CD4-positive, alpha-beta T cell treated with Interleukin-10 for 1 hour (primary cell): ENCODE data around the gene MLF2.
A peak's percentile ranks its signal among the peaks of the same experiment; 100 is the strongest.
"Not testable (repeated sequence)": the region's sequence is repeated elsewhere in the genome, so short reads cannot be mapped to it uniquely, and the experiment has no call there.

ENCODE experiments used
- DNase-seq: peaks from one replicate; pipeline ENCODE4 v3.0.0-alpha.2; 2020

MLF2 gene

DNA sequence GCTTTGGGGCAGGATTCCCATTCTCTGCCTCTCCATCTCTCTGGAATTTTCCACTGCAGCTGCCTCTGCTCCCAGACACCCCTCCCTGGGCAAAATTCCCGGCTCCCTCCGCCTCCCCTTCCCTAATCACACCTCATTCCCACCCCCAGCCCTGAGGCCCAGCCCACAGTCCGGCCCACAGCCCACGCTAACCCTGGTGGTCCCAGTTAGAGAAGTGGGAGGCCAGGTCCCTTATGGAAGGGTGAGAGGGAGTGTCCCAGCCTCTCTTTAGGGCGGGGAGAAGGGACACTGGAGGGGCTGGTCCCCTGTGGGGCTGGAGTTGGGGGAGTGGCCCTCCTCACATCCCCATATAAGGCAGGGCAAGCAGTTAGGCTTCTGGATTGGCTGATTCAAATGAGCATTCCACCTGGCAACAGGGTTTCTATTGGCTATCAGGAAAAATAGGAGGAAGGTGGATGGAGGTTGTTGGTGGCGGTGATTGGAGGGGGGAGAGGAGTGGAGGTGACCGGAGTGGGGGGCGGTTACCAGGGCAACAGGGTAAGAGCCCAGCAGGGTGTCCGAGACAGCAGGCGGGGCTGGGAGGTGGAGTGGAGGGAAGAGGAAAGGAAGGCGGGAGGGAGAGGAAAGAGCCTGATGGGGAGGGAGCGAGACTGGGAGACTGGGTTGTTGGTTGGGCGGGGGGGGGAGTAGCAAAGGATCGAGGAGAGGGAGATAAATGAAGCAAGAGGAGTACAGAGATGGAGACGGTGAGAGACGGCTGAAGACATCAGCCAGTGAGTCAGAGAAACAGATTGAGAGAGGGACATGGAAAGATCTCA lies 11.3 kb upstream of the MLF2 start:
- DNase-seq, result peak; percentile 82

DNA sequence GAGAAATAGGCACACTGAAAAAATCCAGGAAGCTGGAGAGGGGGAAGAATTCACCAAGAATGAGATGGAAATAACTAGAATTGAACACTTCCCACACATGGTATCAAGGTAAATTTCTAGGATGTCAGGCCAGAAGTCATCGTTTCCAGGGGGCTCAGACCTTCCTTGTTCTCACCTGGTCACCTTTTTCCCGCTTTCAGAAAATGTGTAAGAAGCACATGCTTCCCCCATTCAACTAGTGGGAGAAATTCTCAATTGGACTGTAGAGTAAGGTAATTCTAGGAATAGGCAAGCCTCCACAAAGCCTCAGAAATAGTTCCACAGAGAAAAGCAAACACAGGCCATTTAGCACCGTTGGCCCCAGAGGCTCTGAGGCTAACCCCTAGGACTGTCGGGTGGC lies 10.4 kb upstream of the MLF2 start:
- no peak for DNase-seq

DNA sequence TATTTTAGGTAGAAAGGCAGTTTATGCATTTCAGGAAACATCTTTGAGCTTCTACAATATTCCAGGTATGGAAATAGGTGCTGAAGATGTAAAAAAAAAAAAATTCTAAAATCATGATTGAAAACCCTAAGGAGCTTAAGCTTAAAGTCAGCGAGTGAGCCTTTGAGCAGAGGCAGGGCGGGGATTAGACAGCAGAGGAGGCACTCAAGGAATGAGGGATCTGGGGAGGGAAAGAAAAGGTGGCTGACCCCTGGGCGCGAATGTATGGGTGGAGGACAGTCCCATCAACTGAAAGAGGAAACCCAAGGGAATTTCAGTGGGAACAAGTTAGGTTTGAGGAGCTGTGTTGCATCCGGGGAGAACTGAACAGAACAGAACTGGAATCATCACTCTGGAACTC lies 6.8 kb upstream of the MLF2 start:
- DNase-seq, result no peak

DNA sequence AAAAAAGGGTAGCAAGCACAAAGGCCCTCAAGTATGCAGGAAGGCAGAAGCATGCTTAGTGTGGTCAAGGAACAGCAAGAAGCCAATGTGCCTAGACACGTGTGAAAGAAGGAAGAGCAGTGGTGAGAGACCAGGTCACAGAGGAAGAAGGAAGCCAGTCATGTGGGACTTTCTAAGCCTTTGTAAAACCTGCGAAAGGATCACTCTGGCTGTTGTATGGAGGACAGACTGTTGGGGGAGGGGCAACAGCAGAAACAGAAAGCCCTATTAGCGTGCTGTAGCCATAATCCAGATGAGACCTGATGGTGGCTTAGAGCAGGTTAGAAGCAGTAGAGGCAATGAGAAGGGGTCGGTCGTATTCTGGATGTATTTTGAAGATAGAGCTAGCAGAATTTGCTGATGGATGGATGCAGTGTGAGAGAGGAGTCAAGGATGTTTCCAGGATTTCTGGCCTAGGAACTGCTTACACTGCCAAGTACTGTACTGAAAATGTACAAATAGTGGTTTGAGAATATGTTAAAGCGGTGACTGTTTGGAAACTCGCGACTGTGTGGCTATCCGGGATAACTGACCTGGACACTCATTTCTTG lies 5.7 kb upstream of the MLF2 start:
- no peak for DNase-seq

DNA sequence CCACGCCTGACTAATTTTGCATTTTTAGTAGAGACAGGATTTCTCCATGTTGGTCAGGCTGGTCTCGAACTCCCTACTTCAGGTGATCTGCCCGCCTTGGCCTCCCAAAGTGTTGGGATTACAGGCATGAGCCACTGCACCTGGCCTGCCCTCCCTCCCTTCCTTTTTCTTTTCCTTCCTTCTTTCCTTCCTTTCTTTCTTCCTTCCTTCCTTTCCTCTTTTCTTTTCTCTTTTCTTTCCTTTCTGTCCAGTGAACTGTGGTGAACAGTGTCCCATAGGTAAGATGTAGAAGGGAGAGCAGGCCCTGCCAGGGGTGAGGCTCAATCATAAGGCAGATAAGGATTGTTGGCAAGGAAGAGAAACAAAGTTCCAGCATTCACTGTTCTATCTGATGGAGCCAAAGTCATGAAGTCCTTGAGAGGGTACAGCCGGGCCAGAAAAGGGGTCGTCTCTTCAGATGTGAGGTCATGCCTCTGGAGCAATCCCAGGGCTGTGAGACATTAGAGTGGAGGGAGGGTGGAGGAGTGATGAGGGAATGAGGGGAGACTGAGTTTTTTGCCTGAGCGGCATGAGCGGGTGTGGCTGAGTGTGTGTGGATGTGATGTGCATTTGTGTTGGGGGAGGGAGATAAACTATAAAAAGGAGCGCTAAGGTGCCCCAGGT lies 4.2 kb upstream of the MLF2 start:
- no peak for DNase-seq

DNA sequence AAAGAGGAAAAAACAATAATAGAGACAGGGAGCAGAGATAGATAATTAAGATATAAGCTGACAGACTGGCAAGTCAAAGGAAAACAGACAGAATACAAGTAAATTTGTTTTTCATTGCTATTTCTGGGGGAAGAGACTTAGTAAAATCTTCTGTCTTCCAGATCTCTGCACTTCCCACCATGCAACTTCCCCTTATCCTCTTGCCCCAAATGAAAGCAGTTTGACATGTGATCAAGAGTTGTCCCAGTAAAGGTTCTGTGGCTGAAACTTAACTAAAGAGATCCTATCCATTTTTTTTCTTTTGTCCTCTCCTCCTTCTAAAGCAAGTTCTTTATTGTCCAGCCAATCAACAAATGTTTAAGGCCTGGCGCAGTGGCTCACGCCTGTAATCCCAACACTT lies 1.5 kb upstream of the MLF2 start:
- no peak for DNase-seq

DNA sequence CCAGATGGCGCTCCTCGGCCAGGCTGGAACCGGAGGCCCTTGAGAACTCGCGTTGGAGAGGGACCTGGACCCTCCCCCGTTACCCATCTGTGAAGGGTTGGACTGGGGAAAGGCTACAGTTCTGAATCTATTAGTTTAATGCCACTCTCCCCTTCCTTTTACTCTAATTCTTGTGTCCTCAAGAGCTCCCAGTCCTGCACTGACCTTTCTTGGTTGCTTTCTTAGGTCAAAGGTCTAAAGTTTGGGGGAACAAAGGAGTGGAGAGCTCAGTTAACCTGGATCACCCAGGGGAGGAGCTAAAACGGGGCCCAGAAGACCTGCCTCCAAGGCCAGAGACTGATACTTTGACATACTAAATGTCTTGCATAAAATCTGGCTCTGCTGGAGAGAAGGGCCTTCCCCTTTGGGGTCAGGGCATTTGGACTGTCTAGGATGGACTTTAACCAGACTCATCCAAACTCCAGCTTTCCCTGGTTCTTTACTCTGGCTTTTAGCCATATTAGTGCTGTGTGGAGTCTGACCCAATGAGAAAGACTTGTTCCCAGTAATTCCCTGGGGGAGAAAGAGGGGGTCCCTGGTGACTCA lies 923 bp upstream of the MLF2 start:
- DNase-seq, result no peak

DNA sequence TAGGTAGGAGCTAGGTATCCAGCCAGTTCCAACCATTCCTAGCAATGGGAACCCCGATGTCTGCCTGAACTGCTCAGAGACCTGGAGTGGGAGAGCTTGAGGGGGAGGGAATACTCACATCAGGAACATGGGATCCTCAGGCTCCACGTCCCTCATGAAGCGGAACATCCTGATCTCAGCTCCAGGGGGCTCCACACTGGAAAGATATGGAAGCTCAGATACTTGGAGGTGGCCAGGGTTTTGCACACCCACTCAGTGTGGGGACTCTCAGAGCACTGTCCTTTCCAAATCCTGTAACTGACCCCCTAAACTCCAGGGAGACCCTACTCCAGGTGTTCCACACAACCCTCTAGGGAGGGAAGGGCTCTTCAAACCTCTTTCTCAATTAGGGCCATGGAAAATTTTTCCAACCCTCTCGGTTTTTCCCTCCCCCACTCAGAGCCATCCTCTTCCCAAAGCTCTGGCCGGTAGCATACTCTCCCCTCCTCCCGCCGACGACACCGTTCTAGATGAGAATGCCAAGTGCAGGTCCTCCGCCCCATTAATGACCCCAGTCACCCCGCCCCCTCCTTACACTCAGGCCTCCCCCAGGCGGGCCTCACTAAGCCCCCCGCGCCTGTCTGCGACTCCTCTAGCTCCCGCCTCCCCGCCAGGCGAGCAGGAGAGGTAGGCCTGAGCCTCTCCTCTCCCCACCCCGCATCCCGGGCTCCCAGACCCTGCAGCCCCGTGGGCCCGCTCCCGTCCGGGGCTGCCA lies 597 bp downstream of the MLF2 start:
- DNase-seq, result no peak

DNA sequence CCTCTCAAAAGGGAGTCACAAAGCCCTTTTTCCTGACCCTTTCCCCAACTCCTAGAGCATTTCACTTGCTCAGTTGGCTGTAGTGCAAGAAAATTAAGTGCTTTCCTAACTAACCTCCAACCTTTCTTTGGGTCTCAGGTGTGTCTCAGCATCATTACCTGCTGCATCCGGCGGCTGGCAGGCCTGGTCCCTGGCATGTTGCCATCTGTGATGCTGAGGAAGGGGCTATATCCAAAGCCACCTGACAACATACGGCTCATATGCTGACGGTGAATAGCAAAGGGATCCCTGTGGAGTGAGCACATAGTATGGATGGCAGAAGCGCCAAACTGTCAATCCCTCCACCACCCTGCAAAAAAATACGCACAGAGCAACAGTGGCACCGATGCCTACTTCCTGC lies 1.2 kb downstream of the MLF2 start:
- no peak for DNase-seq

DNA sequence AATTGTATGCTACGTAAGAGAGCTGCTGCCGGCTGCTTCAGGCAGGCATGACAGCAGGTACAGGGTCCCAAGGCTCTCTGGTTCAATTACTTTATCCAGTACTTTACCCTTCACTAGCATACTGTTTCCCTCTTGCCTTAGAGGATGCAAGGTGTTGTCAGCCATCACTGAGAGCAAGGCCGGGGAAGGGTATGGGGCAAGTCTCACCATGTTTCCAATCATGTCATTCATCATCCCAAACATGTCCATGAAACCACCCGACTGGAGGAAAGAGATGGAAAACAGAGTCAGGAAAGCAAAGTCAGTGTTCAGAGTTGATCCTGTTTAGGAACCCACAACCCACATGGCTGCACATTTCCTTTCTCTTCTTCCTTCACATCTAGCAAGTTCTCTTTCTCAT lies 2.4 kb downstream of the MLF2 start:
- no peak for DNase-seq

DNA sequence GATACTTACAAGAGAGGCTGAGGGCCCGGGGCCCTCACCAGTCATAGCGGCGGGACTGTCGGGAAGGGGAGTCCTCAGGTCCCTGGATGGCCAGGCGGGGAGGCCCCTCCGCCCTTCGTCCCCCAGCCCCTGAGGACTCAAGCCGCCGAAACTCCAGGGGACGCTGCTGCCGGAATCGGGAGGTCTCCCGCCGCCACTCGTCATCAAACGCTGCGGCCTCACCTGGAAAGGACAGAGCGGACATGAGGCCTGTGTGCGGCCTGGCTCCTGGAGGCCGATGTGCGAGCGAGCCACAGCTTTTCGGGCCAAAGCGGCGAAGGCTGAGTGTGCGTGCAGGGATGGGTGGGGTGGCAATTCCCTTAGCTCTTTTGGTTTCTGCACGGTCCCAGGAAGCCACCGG lies 4.2 kb downstream of the MLF2 start:
- DNase-seq, result no peak

DNA sequence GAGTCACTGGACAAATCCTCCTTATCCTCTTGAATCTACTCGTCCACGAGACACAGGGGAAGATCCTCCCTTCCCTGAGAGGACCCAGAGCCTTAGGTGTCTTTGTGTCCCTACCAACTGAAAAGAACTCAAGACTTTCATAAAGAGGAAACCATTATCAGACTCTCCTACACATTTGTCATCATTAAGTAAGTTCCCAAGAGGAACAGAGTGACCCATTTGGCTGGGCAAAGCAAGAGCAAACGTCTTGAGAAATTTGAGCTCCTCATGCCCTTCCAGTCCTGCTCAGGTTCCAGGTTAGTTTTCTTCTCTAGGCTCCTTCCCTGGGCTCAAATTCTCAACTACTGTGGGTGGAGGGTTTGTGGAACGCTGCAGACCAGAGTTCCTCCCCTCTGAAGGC lies 5.7 kb downstream of the MLF2 start:
- DNase-seq, result no peak

DNA sequence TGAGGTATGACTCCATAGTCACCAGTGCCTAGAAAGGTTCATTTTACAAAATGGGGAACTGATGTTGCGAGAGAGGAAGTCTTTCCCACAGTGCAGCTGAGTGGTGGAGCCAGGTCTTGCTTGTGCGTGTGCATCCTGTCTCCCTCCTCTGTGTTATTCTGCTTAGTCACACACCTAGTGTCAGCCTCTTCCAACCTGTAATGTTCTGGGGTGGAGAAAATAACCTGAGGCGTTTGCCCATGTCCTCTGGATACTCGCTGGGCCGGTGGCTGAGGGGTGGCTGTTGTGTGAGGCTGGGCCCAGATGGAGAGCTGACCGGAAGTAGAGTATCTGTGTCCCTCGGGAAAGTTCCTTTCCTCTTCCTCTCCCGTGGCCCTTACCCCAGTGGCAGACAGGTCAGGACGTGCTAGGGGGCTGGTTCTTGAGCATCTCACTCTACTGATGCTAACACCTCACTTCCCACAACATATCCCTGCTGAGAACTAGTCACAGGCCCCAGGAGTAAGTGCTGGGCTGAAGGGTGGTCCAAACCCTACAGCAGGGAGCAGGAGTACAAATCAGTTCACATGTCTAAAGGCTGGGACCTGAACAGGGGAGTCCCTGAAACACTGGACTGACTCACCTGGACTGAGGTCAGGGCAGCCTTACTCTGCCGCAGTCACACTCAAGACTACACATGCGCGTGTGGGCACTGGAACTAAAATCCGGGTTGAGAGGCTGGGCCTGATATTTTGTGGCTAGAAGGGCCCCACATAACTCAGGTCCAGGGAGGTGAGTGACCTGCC lies 7.0 kb downstream of the MLF2 start:
- peak; percentile 32 for DNase-seq

DNA sequence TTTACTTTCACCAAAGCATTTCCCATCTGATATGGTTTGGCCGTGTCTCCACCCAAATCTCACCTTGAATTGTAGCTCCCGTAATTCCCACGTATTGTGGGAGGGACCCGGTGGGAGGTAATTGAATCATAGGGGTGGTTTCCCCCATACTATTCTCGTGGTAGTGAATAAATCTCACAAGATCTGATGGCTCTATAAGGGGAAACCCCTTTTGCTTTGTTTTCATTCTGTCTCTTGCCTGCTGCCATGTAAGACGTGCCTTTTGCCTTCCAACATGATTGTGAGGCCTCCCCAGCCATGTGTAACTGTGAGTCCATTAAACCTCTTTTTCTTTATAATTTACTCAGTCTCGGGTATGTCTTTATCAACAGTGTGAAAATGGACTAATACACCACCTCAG lies 9.6 kb downstream of the MLF2 start:
- not testable (repeated sequence) for DNase-seq

DNA sequence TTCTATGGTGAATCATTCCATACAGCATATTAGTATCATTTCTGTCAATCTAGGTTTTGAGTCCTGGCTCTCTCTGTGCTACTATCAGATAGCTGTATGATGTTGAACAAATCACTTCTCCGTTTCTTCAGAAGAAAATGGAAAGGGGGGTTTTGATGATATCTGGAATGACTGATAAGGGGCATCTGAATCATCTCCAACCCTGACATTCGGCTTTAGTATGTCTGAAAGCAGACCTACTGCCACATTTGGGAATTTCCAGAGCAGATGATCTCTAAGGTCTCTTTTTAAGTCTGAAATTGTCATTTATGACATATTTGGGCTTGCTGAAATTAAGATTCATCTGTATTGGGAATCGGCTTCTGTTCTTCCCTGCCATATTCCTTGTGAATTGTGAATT lies 10.1 kb downstream of the MLF2 start:
- no peak for DNase-seq

DNA sequence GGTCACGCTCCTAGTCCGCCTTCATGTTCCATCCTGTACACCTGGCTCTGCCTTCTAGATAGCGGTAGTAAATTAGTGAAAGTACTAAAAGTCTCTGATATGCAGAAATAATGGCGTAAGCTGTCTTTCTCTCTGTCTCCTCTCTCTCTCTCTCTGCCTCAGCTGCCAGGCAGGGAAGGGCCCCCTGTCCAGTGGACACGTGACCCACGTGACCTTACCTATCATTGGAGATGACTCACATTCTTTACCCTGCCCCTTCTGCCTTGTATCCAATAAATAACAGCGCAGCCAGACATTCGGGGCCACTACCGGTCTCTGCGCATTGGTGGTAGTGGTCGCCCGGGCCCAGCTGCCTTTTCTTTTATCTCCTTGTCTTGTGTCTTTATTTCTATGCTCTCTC lies 10.9 kb downstream of the MLF2 start:
- DNase-seq, result not testable (repeated sequence)

DNA sequence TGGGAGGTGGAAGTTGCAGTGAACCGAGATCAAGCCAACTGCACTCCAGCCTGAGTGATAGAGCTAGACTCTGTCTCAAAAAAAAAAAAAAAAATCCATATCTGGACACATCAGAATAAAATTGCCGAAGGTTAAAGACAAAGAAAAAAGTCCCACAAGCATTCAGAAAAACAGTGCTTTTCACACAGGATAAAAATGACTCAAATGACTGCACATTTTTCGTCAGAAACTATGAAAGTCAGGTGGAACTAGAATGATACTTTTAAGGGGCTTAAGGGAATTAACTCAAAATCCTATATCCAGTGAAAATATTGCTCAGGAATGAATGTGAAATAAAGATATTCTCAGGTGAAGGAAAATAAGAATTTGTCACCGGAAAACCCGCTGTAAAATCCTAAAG lies 16.2 kb downstream of the MLF2 start:
- no peak for DNase-seq

DNA sequence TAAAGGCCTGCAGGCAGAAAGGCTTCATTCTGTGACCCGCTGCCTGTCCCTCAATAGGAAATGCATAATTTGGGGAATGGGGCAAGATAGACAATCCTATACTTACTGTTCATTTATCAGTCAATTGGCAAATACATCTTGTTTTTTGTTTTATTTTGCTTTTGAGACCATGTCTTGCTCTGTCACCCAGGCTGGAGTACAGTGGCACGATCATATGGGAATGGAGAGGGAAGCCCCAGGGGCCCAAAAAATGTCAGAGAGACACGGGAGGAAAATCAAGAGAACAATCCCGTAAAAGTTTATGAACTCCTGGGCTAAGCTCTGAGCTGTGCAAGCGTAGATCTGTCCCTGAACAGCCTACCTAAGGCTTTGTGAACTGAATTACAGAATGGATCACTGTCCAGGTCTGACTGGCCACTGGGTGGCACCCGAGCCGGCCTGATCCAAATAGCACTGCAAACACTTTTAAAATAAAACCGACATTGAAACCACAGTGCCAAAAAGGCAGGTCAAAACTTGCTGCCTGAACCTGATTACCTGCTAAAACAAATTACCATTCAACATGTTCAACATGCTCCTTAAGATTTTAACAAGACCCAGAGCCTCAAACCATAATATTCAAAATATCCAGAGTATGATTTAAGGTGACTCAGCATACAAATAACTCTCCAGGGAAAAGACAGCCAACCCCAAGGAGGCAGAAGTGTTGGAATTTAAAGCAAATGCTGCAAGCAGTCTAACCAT lies 17.3 kb downstream of the MLF2 start:
- DNase-seq, result peak; percentile 53

DNA sequence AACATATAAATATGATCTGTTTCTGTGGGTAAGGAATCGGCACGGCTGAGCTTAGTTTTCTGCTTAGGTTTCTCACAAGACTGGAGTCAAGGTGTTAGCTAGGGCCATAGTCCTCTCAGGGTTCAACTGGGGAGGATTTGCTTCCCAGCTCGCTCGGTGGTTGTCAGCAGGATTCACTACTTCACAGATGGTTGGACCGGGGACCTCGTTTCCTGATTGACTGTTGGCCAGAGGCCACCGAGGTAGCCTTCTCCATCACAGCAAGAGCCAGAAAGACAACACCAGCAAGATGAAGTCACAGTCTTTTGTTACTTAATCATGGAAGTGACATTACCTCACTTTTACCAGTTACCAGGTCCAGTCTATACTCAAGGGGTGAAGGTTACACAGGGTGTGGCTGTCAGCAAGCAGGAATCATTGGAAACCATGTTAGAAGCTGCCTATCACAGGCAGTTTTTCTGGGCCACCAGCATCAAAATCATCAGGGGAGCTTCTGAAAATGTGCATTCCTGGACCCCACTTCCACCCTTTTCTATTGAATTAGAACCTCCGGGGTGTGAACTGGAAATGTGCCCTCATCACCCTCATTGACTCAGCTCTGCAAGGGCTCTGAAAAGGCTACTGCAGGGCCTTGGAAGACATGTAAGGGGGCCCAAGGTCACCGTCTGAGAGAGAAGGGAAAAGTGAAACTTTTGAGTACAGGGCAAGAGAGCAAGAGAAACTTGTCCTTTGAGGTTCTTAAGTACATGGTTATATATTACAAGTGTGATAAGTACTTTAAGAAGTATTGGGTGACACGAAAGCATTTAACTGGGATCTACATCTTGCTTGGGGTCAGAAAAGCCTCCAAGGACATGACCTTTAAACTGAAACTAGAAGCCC lies 18.2 kb downstream of the MLF2 start:
- DNase-seq, result no peak

DNA sequence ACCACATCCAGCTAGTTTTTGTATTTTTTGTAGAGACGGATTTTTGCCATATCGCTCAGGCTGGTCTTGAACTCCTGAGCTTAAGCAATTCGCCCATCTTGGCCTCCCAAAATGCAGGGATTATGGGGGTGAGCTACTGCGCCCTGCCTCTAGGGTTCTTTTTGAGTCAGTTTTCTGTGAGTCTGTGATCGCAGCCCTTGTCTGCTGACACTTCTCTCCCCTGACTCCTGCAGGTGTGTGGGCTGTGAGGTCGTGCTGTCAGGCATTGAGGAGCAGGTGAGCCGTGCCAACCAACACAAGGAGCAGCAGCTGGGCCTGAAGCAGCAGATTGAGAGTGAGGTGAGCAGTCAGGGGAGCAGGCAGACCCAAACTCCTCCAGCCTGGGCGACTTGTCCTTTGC lies 22.8 kb downstream of the MLF2 start:
- no peak for DNase-seq

DNA sequence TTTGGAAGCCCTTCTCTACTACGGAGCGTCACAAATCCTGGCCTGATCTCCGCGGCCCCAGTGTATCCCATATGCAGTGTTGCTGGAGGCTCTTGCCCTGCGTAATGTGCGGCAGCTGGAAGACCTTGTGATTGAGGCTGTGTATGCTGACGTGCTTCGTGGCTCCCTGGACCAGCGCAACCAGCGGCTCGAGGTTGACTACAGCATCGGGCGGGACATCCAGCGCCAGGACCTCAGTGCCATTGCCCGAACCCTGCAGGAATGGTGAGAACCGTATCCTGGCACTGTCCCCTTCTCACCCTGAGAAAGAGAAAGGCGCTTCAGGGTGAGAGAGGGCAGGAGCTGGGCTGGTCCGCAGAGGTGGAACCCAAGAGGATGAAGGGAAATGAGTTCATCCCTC lies 23.8 kb downstream of the MLF2 start:
- no peak for DNase-seq
